Mesothelial cell of epicardium (in vitro differentiated cells): ENCODE results near the gene VN1R2. TPM values are rescaled to one million over a fixed set of nuclear protein-coding genes. Genes with fewer than 3 reads are reported as not detected.
"Not testable (repeated sequence)": the region's sequence is repeated elsewhere in the genome, so short reads cannot be mapped to it uniquely, and the experiment has no call there.

ENCODE experiments used
- DNase-seq, 2 experiments: peaks; one replicate each; pipeline ENCODE4 v3.0.0; 2021; ENCODE audit warnings: low spot score in 2 of 2; ENCODE audit not compliant: unreplicated experiment in 2 of 2
- H3K27ac Mint-ChIP-seq: 2 replicates; pipeline ENCODE4 v1.8.0; 2021; ENCODE audit warnings: mixed read lengths
- H3K27me3 Mint-ChIP-seq: 2 replicates; pipeline ENCODE4 v1.8.0; 2021; ENCODE audit warnings: low read depth, mixed read lengths
- H3K36me3 Mint-ChIP-seq: 2 replicates; pipeline ENCODE4 v1.8.0; 2021; ENCODE audit warnings: mixed read lengths
- H3K4me1 Mint-ChIP-seq: 2 replicates; pipeline ENCODE4 v1.8.0; 2021; ENCODE audit warnings: mixed read lengths
- H3K4me3 Mint-ChIP-seq: 2 replicates; pipeline ENCODE4 v1.8.0; 2021; ENCODE audit warnings: mild to moderate bottlenecking, moderate library complexity, mixed read lengths
- H3K9me3 Mint-ChIP-seq: 2 replicates; pipeline ENCODE4 v1.8.0; 2021; ENCODE audit warnings: mixed read lengths
- CTCF ChIP-seq: fragments of 200-600 bp; sonication (generic); IDR thresholded peaks from one replicate; pipeline ENCODE4 v1.5.0; 2021; ENCODE audit warnings: antibody characterized with exemption; ENCODE audit not compliant: unreplicated experiment
- total RNA-seq: library from RNA; stranded (reverse); gene quantifications from 3 replicates; pipeline ENCODE4 v1.2.1, GENCODE V29; 2021

The VN1R2 gene
- total RNA-seq, 1 donor from 2014 or later: not detected

- no peak for DNase-seq
- H3K4me3 Mint-ChIP-seq: no peak overlapping the region
- no peaks in the 10 kb centered on the region for H3K4me1 Mint-ChIP-seq
- H3K9me3 Mint-ChIP-seq: peaks cover 28% of the 10 kb centered on the region
- no peaks in the 10 kb centered on the region for H3K36me3 Mint-ChIP-seq
- no peak overlapping the region for H3K27ac Mint-ChIP-seq
- TF ChIP-seq CTCF: no peak
- H3K27me3 Mint-ChIP-seq: no peaks in the 10 kb centered on the region
These were observed 27.0 kb downstream of the VN1R2 start for GRCh38 chr19:53285087-53285486.

- Mint-ChIP-seq H3K9me3 (peaks cover 66% of the 10 kb centered on the region), H3K4me1 (no peaks in the 10 kb centered on the region)
These were observed 32.9 kb downstream of the VN1R2 start for GRCh38 chr19:53290758-53291549.

GRCh38 chr19:53294786-53295441 lies 36.8 kb downstream of the VN1R2 start:
- Mint-ChIP-seq H3K36me3 (no peaks in the 10 kb centered on the region), H3K9me3 (peaks cover 54% of the 10 kb centered on the region), H3K4me3 (no peak overlapping the region), H3K27me3 (no peaks in the 10 kb centered on the region), H3K27ac (no peak overlapping the region), H3K4me1 (no peaks in the 10 kb centered on the region)
- DNase-seq: no peak
- no peak for TF ChIP-seq CTCF

More at GRCh38 chr19:53290758-53291549, 32.9 kb downstream of the VN1R2 start:
- Mint-ChIP-seq H3K27ac (no peak overlapping the region), H3K36me3 (no peaks in the 10 kb centered on the region), H3K4me3 (no peak overlapping the region), H3K27me3 (no peaks in the 10 kb centered on the region)
- DNase-seq: no peak
- TF ChIP-seq CTCF: no peak

- not testable (repeated sequence) for H3K27ac Mint-ChIP-seq, H3K9me3 Mint-ChIP-seq, DNase-seq, H3K4me1 Mint-ChIP-seq, H3K36me3 Mint-ChIP-seq, H3K27me3 Mint-ChIP-seq, H3K4me3 Mint-ChIP-seq
These were observed 43.2 kb downstream of the VN1R2 start for GRCh38 chr19:53301341-53301740.

- Mint-ChIP-seq H3K27ac (no peak overlapping the region), H3K4me3 (peak overlapping the region; percentile 49), H3K36me3 (no peaks in the 10 kb centered on the region), H3K9me3 (no peaks in the 10 kb centered on the region), H3K4me1 (peaks cover 2% of the 10 kb centered on the region), H3K27me3 (peaks cover 41% of the 10 kb centered on the region)
- TF ChIP-seq CTCF: peak; percentile 54
- DNase-seq: peak in 1 of 2 experiments; percentile 49
These were observed 50.3 kb downstream of the VN1R2 start for GRCh38 chr19:53308339-53308811.

Other genes with a start within 250 kb of the VN1R2 start
- gene ERVV-1, start 244.4 kb upstream of the VN1R2 start, total RNA-seq: 0.13 TPM in 1 of 3 replicates, not detected in the others
- not detected in 3 replicates for gene ERVV-2, start 213.6 kb upstream of the VN1R2 start, total RNA-seq
- 67.8 to 71.0 TPM (median 68.3 TPM) in 3 replicates for gene ZNF160, start 154.9 kb upstream of the VN1R2 start, total RNA-seq
- 13.1 to 15.6 TPM (median 13.8 TPM) in 3 replicates for gene ZNF415, start 125.4 kb upstream of the VN1R2 start, total RNA-seq
- gene ZNF347, start 99.2 kb upstream of the VN1R2 start, total RNA-seq: 12.1 to 15.6 TPM (median 14.8 TPM) in 3 replicates
- 8.8 to 9.8 TPM (median 8.9 TPM) in 3 replicates for gene ZNF665, start 64.9 kb upstream of the VN1R2 start, total RNA-seq
- 50.2 to 53.4 TPM (median 51.7 TPM) in 3 replicates for gene ZNF677, start 3.4 kb upstream of the VN1R2 start, total RNA-seq
- not detected in 3 replicates for gene VN1R4, start 9.4 kb downstream of the VN1R2 start, total RNA-seq
- 7.5 to 7.7 TPM (median 7.7 TPM) in 3 replicates for gene ZNF845, start 75.5 kb downstream of the VN1R2 start, total RNA-seq
- 20.2 to 23.5 TPM (median 20.5 TPM) in 3 replicates for gene ZNF525, start 107.4 kb downstream of the VN1R2 start, total RNA-seq
- gene ZNF765, start 136.9 kb downstream of the VN1R2 start, total RNA-seq: 15.5 to 17.7 TPM (median 16.1 TPM) in 3 replicates
- 15.0 to 16.2 TPM (median 16.1 TPM) in 3 replicates for gene ZNF761, start 173.7 kb downstream of the VN1R2 start, total RNA-seq
- 5.4 to 6.1 TPM (median 6.0 TPM) in 3 replicates for gene ZNF813, start 209.4 kb downstream of the VN1R2 start, total RNA-seq